ENCODE results near the gene CEP170B. TPM values are rescaled to one million over a fixed set of nuclear protein-coding genes. Genes with fewer than 3 reads are reported as not detected.
"Not testable (repeated sequence)": the region's sequence is repeated elsewhere in the genome, so short reads cannot be mapped to it uniquely, and the experiment has no call there.

CEP170B gene
- total RNA-seq, 1 donor from 2014 or later, result 1.6 TPM

GRCh38 chr14:104856157-104856868 is 8.8 kb upstream of the CEP170B start:
- no peaks in the 10 kb centered on the region for H3K9me3 Mint-ChIP-seq
- no peak overlapping the region for H3K4me3 Mint-ChIP-seq
- no peak for ATAC-seq (ENCODE audit: low read depth)

DNA sequence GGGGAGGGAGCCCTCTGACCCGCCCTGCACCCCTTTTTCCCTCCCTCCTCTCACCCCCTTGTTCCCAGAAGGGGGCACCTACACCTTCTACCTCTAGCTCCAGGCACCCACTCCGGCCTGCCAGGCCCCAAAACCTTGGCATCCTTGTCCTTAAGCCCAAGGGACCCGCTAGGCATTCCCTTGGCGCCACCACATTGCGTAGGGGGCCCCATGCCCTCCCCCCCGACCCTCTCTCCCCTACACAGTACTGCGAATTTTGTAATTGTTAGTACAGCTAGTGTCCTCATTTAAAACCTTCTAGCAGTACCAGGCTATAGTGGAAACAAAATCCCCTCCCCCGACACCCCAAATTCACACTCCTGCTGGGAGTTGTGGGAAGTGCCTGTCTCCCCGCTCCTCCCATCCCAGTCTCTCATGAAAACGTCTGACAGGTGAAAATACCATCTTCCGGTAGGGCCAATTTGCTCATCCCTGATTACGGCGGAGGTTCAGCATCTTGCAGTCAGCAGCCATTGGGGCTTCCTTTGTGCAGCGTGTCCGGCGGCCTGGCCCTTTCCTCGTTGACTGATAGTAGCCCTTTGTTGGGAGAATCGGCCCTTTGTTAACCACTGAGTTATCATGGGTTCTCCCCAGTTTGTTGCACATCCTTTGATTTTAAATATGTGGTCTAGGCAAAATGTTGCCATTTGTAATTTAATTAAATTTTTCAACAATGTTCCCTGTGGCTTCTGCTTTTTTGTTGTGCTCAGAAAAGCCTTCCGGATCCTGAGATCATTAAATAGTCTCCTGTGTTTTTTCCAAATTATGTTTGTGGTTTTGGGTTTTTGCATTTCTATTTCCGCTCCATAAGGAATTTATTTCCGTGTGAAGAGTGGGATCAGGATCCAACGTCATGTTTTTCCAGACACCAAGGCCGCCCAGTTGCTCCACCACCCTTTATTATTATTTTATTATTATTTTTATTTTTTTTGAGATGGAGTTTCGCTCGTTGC is 7.9 kb upstream of the CEP170B start:
- CTCF ChIA-PET, result no interaction called here
- POLR2A ChIA-PET, result no interaction called here
- TF ChIP-seq, protein P1, sequence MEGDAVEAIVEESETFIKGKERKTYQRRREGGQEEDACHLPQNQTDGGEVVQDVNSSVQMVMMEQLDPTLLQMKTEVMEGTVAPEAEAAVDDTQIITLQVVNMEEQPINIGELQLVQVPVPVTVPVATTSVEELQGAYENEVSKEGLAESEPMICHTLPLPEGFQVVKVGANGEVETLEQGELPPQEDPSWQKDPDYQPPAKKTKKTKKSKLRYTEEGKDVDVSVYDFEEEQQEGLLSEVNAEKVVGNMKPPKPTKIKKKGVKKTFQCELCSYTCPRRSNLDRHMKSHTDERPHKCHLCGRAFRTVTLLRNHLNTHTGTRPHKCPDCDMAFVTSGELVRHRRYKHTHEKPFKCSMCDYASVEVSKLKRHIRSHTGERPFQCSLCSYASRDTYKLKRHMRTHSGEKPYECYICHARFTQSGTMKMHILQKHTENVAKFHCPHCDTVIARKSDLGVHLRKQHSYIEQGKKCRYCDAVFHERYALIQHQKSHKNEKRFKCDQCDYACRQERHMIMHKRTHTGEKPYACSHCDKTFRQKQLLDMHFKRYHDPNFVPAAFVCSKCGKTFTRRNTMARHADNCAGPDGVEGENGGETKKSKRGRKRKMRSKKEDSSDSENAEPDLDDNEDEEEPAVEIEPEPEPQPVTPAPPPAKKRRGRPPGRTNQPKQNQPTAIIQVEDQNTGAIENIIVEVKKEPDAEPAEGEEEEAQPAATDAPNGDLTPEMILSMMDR (IDR thresholded peaks at IDR 0.05), result no peak
- Mint-ChIP-seq H3K9me3 (no peaks in the 10 kb centered on the region), H3K4me1 (no peaks in the 10 kb centered on the region), H3K27ac (no peak overlapping the region), H3K4me3 (no peak overlapping the region), H3K27me3 (peaks cover 9% of the 10 kb centered on the region), H3K36me3 (ENCODE audit: low read depth) (no peaks in the 10 kb centered on the region)
- no peak for DNase-seq
- intact Hi-C loops (cut with micrococcal nuclease), result no loop called here
- ATAC-seq (ENCODE audit: low read depth), result no peak

More at GRCh38 chr14:104856157-104856868, 8.8 kb upstream of the CEP170B start:
- intact Hi-C loops (cut with micrococcal nuclease), result no loop called here
- Mint-ChIP-seq H3K36me3 (ENCODE audit: low read depth) (no peaks in the 10 kb centered on the region), H3K27ac (no peak overlapping the region), H3K27me3 (peaks cover 9% of the 10 kb centered on the region), H3K4me1 (no peaks in the 10 kb centered on the region)
- TF ChIP-seq, protein P1 (IDR thresholded peaks at IDR 0.05), result no peak
- ChIA-PET CTCF (no interaction called here), POLR2A (no interaction called here)
- no peak for DNase-seq

- H3K4me1 Mint-ChIP-seq; H3K27me3 Mint-ChIP-seq; DNase-seq; H3K36me3 Mint-ChIP-seq (ENCODE audit: low read depth); POLR2A ChIA-PET; H3K9me3 Mint-ChIP-seq; H3K4me3 Mint-ChIP-seq; intact Hi-C loops (cut with micrococcal nuclease); ATAC-seq (ENCODE audit: low read depth); H3K27ac Mint-ChIP-seq; CTCF ChIA-PET: not testable (repeated sequence)
These were observed 7.1 kb upstream of the CEP170B start for GRCh38 chr14:104857931-104858330.

DNA sequence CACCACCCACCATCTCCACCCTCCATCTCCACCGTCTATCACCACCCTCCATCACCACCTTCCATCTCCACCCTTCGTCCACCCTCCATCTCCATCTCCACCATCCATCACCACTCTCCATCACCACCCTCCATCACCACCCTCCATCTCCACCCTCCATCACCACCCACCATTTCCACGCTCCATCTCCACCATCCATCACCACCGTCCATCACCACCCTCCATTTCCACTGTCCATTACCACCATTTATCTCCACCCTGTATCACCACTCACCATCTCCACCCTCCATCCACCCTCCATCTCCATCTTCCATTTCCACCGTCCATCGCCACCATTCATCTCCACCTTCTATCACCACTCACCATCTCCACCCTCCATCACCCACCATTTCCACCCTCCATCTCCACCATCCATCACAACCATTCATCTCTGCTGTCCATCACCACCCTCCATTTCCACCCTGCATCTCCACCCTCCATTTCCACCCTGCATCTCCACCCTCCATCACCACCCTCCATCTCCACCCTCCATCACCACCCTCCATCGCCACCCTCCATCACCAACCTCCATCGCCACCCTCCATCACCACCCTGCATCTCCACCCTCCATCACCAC is 6.1 kb upstream of the CEP170B start:
- ChIA-PET POLR2A (no interaction called here), CTCF (no interaction called here)
- intact Hi-C loops (cut with micrococcal nuclease), result no loop called here
- DNase-seq (no peak), ATAC-seq (ENCODE audit: low read depth) (no peak)
- no peaks in the 10 kb centered on the region for H3K4me1 Mint-ChIP-seq
- peaks cover 7% of the 10 kb centered on the region for H3K27me3 Mint-ChIP-seq
- no peak overlapping the region for H3K4me3 Mint-ChIP-seq
- H3K36me3 Mint-ChIP-seq (ENCODE audit: low read depth), result no peaks in the 10 kb centered on the region
- no peaks in the 10 kb centered on the region for H3K9me3 Mint-ChIP-seq
- no peak overlapping the region for H3K27ac Mint-ChIP-seq
- TF ChIP-seq, protein P1 (IDR thresholded peaks at IDR 0.05), result no peak

- H3K27me3 Mint-ChIP-seq, result peaks cover 7% of the 10 kb centered on the region
- DNase-seq, result no peak
- CTCF ChIA-PET, result no interaction called here
These were observed 5.2 kb upstream of the CEP170B start for GRCh38 chr14:104859900-104860299.

More at GRCh38 chr14:104859900-104860299, 5.2 kb upstream of the CEP170B start:
- POLR2A ChIA-PET, result no interaction called here
- no peaks in the 10 kb centered on the region for H3K36me3 Mint-ChIP-seq (ENCODE audit: low read depth)
- H3K4me3 Mint-ChIP-seq, result no peak overlapping the region
- no peaks in the 10 kb centered on the region for H3K9me3 Mint-ChIP-seq
- intact Hi-C loops (cut with micrococcal nuclease), result no loop called here
- no peaks in the 10 kb centered on the region for H3K4me1 Mint-ChIP-seq
- no peak for ATAC-seq (ENCODE audit: low read depth)
- H3K27ac Mint-ChIP-seq, result no peak overlapping the region
- TF ChIP-seq, protein P1 (IDR thresholded peaks at IDR 0.05), result no peak
